RWPE2 (cell line): Measurements from ENCODE around the gene CDK5RAP2.

Experiments used
- ATAC-seq: fragments of 200-7000 bp; cut with Tn5 transposase; 3 replicates; pipeline ENCODE4 v1.9.1; 2021; ENCODE audit warnings: low read depth
- DNase-seq: peaks from one replicate; pipeline ENCODE4 v3.0.0-alpha.2; 2020; ENCODE audit warnings: low spot score
- H3K27ac ChIP-seq: fragments of 450-650 bp; 2 replicates; pipeline ENCODE4 v1.5.1; 2017; ENCODE audit warnings: mild to moderate bottlenecking; ENCODE audit not compliant: poor library complexity, severe bottlenecking
- H3K27me3 ChIP-seq: fragments of 250-450 bp; sonication (Bioruptor Pico); 2 replicates; pipeline ENCODE4 v1.5.1; 2021; ENCODE audit warnings: mild to moderate bottlenecking, moderate library complexity; ENCODE audit not compliant: insufficient read depth, poor library complexity, severe bottlenecking
- H3K36me3 ChIP-seq: fragments of 250-450 bp; sonication (Bioruptor Pico); 2 replicates; pipeline ENCODE4 v1.5.1; 2020; ENCODE audit warnings: low read depth, mild to moderate bottlenecking, moderate library complexity
- H3K4me1 ChIP-seq: fragments of 250-450 bp; sonication (Bioruptor Pico); 2 replicates; pipeline ENCODE4 v1.5.1; 2021; ENCODE audit warnings: mild to moderate bottlenecking, moderate library complexity; ENCODE audit not compliant: insufficient read depth, poor library complexity, severe bottlenecking
- H3K4me3 ChIP-seq: fragments of 250-450 bp; sonication (Bioruptor Pico); 2 replicates; pipeline ENCODE4 v1.5.1; 2021; ENCODE audit warnings: mild to moderate bottlenecking, moderate library complexity; ENCODE audit not compliant: severe bottlenecking
- H3K9me3 ChIP-seq: fragments of 250-450 bp; sonication (Bioruptor Pico); 2 replicates; pipeline ENCODE4 v1.5.1; 2021; ENCODE audit warnings: mild to moderate bottlenecking, moderate library complexity; ENCODE audit not compliant: severe bottlenecking
- TF ChIP-seq, protein P1 (sequence below): fragments of 450-650 bp; IDR thresholded peaks from one replicate; pipeline ENCODE4 v1.5.1; 2017; ENCODE audit warnings: mild to moderate bottlenecking, moderate library complexity; ENCODE audit not compliant: poor library complexity, severe bottlenecking

CDK5RAP2 gene

DNA sequence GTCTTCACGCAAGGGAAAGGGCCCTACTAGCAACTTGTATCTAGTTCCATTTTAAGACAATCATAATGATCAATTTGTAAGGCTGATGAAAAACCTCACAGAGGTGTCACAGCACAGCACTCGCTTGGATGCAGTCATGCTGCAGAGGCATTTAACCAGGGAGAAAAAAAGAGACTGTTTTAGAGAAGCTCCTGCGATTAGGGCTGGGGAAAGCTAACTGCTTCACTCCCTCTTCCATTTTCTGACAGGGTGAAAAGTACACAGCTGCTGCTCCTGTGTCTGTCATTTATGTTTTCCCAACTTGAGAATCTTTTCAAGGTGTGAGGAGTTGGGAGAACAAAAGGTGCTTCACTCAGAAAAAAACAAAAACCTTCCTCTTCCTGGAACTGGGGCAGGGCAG, 106.4 kb downstream of the CDK5RAP2 start:
- DNase-seq (no peak), ATAC-seq (no peak)
- H3K27ac ChIP-seq = no peak overlapping the region
- H3K36me3 ChIP-seq = peaks cover 47% of the 10 kb centered on the region
- TF ChIP-seq, protein P1, sequence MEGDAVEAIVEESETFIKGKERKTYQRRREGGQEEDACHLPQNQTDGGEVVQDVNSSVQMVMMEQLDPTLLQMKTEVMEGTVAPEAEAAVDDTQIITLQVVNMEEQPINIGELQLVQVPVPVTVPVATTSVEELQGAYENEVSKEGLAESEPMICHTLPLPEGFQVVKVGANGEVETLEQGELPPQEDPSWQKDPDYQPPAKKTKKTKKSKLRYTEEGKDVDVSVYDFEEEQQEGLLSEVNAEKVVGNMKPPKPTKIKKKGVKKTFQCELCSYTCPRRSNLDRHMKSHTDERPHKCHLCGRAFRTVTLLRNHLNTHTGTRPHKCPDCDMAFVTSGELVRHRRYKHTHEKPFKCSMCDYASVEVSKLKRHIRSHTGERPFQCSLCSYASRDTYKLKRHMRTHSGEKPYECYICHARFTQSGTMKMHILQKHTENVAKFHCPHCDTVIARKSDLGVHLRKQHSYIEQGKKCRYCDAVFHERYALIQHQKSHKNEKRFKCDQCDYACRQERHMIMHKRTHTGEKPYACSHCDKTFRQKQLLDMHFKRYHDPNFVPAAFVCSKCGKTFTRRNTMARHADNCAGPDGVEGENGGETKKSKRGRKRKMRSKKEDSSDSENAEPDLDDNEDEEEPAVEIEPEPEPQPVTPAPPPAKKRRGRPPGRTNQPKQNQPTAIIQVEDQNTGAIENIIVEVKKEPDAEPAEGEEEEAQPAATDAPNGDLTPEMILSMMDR = no peak
- H3K4me3 ChIP-seq = no peak overlapping the region
- H3K4me1 ChIP-seq = peaks cover 19% of the 10 kb centered on the region
- no peaks in the 10 kb centered on the region for H3K9me3 ChIP-seq
- no peaks in the 10 kb centered on the region for H3K27me3 ChIP-seq

- Histone ChIP-seq H3K9me3 (no peaks in the 10 kb centered on the region), H3K4me3 (no peak overlapping the region), H3K4me1 (no peaks in the 10 kb centered on the region), H3K27me3 (no peaks in the 10 kb centered on the region), H3K36me3 (peaks cover 13% of the 10 kb centered on the region), H3K27ac (no peak overlapping the region)
- DNase-seq = no peak
- TF ChIP-seq, protein P1 = no peak
- ATAC-seq = no peak
Observed at GRCh38 chr9:120465685-120466407, 114.1 kb downstream of the CDK5RAP2 start.

- no peaks in the 10 kb centered on the region for H3K27me3 ChIP-seq
- H3K27ac ChIP-seq = no peak overlapping the region
- peaks cover 20% of the 10 kb centered on the region for H3K36me3 ChIP-seq
- ATAC-seq = no peak
- H3K4me1 ChIP-seq = no peaks in the 10 kb centered on the region
- DNase-seq = no peak
- no peak overlapping the region for H3K4me3 ChIP-seq
- TF ChIP-seq, protein P1 = no peak
- no peaks in the 10 kb centered on the region for H3K9me3 ChIP-seq
Observed at GRCh38 chr9:120464887-120465421, 115.0 kb downstream of the CDK5RAP2 start.

DNA sequence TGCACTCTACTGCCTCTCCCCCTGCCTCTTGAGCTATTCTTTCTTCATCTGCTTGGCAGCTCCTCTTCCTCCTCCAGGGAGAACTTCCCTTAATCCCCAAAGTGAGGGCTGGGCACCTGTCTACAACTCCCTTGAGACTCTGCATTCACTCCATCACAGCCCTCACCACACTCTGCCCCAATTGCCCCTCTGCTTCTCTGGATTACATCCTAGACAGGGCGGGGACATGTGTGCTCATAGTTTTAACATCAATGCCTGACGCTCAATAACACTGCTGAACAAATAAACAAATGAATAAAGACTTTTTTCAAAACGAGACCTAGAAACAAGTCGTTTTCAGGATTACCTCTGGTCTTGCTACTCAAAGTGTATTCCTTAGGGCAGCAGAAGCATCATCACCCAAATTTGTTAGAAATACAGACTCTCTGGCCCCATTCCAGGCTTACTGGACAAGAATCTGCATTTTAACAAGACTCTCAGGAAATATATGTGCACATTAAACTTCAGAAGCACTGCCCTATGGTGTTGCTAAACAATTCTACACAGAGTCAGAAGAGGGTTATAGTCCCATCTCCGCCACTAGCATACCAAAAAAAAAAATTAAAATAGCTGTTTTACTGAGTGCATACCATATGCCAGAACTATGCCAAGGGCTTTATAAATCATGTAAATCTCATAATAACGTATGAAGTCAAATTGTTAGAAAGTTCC, 115.6 kb downstream of the CDK5RAP2 start:
- H3K36me3 ChIP-seq = peaks cover 23% of the 10 kb centered on the region
- ATAC-seq = no peak

More for the DNA sequence above, 115.6 kb downstream of the CDK5RAP2 start:
- TF ChIP-seq, protein P1 = no peak
- no peaks in the 10 kb centered on the region for H3K4me1 ChIP-seq
- H3K27ac ChIP-seq = no peak overlapping the region
- H3K27me3 ChIP-seq = no peaks in the 10 kb centered on the region
- no peak for DNase-seq
- no peak overlapping the region for H3K4me3 ChIP-seq
- no peaks in the 10 kb centered on the region for H3K9me3 ChIP-seq
